NCI-H1417 (cell line): ENCODE measurements around the gene TLL1.

ENCODE experiments used
- DNase-seq, 3 experiments: peaks; one replicate each; lab custom pipeline; 2025; lab: John Stamatoyannopoulos, UW

TLL1 gene

DNA sequence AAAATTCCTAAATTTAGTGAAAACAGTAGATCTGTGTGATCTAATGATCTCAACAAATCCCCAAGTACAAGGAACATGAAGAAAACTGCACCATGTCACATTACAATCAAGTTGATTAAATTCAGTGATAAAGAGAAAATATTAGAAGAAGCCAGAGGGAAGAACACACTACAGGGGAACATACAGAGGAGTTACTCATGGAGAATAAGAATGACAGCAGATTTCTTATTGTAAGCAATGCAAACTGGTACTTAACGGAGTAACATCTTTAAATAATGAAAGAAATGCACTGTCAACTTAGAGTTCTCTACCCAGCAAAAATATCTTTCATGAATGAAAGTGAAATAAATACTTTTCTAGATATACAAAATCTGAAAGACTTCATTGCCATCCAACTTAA is 21.1 kb downstream of the TLL1 start:
- no peak for DNase-seq

DNA sequence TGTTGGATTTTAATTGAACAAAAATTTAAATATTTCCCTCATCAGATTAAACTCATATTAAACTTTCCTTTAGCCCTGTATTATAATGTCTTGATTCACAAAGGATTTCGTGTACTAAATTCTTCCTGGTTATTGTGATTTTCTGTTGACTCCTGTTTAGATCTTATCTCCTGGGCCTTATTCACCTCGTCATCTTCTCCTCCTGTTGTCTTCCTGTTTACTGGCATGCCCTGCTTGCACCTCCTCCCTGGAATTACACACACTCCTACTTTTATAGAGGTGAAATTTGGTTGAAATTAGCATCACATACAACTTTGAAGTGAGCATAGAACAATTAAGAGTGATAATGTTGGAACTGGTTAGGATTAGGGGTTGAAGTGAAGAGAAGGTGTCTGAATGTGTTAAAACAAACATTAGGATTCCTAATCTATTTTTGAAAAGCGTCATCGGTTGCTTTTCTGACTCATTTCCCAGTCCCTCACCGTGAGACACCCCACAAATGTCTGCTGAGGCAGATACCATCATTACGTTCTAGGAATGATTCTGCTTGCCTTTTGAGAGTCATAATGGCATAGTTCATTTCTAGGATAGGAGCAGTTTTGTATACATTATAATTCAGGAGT is 32.5 kb downstream of the TLL1 start:
- DNase-seq: no peak

DNA sequence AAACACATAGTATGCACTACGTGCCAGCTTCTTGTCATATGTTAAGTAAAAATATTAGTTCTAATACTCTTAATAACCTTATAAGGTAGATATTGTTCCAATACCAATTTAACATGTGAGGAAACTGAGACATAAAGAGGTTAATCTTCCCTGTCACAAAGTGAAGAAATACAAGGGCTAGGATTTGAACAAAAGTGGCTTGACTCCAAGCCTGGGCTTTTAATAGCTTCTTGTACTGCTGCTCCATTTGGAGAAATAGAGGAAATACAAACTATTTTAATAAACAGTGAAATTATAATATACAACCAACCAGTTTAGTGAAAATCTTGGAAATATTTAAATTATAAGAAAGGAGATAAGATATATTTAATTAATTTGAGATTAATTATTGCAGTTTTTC is 33.2 kb downstream of the TLL1 start:
- no peak for DNase-seq

DNA sequence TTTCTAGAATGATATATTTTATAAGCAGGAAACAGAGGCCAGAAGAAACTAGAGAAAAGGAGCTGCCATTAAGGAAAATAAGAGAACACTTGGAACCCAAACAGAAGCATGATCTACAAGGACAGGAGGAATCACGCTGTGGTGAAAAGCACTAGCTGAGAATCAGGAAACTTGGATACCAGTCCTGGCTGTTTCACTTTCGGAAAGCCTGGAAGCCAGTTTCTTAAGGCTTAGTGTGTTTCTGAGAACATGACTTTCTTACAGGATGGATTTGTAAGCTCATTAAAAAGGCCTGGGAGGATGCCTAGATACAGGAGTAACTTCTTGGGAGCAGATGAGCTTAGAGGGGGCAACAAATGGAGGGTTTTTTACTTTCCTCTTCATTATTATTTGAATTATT is 36.9 kb downstream of the TLL1 start:
- DNase-seq: no peak

DNA sequence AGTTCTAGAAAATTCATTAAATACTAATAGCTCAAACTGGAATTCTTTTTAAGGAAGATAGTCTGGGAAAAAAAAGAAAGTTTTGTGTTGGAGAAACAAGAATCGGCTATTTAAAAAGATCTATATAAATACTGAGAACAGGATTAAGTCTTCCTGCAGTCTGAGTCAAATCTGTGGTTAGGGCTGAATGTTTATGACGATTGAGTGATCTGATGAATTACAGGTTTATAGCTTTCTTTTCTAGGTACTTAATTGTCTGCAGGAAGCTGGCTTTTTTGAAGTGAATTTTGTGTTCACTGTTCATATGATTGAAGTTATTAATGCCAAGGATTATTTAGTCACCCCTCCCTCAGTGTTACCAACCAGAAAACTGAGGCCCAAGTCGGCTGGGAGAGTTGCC is 42.2 kb downstream of the TLL1 start:
- no peak for DNase-seq

DNA sequence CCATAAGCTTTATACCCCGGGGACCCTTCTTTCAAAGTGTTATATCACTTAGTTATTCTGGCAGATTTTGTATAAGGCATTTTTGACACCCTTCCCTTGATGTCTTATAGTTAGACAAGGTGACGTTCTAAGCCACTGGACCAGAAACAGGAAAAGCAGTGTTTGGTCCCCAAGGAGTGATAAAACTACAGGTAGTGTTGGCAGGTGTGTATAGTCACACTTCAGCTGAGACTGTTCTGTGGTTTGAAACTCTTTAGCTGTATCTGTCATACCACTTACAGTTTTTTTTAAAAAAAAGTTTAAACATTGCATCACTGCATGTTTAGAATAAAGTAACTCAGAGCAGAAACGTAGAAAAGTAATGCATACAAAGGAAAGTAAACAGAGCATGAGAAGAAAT is 48.5 kb downstream of the TLL1 start:
- no peak for DNase-seq

DNA sequence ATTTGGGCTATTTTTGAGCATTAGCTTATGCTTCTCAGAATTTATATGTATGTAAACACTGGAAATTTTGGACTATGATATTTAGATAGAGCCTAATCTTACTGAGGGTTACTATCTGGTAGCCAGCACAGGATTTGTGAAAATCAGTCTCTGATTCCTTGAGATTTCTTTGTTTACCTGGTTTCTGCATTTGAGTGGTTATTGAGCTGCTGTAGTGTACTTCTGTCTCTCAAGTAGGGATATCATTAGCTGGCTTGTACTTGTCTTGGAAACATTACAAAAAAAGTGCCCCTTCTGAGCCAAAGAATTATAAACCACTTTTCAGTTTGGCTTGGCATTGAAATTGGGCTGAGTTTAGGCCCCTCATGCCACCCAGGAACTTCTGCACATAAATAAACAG is 49.7 kb downstream of the TLL1 start:
- DNase-seq: no peak

GRCh38 chr4:165926307-165926706 is 53.3 kb downstream of the TLL1 start:
- DNase-seq: no peak

DNA sequence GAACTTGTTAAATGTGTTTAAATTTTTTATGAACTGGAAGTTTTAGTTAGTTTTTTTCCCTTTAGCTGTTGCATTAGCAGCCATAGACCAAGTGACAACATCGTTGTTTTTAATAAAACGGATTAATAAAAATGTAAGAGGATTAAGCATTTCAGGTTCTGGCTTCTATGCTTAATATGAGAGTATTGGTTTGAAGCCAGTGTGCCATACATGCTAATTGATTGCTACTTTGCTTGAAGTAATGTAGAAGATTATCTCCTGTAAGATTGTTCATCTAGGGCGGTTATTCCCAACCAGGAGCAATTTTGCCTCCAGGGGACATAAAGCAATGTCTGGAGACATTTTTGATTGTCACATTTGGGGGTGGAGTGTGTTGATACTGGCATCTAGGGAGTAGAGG is 54.3 kb downstream of the TLL1 start:
- no peak for DNase-seq

DNA sequence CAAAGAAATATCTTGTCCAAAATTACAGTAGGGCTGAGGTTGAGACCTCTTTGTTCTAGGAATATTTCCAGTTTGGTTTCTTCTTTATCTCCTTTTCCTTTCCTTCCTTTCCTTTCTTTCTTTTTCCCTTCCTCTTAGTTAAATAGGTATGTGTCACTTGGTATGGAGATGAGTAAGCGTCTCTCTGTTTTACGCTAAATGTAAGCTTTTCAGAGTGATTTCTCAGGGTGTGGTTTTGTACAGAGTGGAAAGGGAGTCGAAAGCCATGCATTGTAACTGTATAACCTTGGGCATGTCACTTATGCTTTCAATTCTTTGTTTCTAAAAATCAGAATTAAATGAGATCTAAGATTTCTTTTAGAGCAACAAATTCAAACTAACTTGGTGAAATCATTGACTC is 54.8 kb downstream of the TLL1 start:
- no peak for DNase-seq

- no peak for DNase-seq
These were observed 55.6 kb downstream of the TLL1 start for GRCh38 chr4:165928601-165929000.

- DNase-seq: no peak
These were observed 56.6 kb downstream of the TLL1 start for GRCh38 chr4:165929662-165930061.

- DNase-seq: peak in 1 of 3 experiments; percentile 34
These were observed 58.7 kb downstream of the TLL1 start for GRCh38 chr4:165931741-165932140.

- DNase-seq: no peak
These were observed 71.9 kb downstream of the TLL1 start for GRCh38 chr4:165944900-165945299.

DNA sequence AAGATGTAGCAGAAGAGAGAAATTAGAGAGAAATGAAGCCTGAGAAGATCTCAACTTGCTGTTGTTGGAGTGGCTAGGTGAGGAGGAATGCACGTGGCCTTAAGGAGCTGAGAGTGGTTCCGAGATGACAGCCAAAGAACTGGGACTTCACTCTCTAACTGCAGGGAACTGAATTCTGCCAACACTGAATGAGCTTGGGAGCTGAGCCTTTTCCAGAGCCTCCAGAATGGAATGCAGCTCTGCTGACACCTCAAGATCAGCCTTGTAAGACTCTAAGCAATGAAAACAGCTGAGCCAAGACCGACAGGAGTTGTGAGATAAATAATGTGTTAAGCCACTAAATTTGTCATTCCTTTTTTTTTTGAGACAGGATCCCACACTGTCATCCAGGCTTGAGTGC is 73.0 kb downstream of the TLL1 start:
- no peak for DNase-seq

GRCh38 chr4:165947019-165947418 is 74.0 kb downstream of the TLL1 start:
- no peak for DNase-seq

GRCh38 chr4:165953181-165953580 is 80.1 kb downstream of the TLL1 start:
- no peak for DNase-seq

- DNase-seq: no peak
These were observed 90.6 kb downstream of the TLL1 start for GRCh38 chr4:165963621-165964020.

DNA sequence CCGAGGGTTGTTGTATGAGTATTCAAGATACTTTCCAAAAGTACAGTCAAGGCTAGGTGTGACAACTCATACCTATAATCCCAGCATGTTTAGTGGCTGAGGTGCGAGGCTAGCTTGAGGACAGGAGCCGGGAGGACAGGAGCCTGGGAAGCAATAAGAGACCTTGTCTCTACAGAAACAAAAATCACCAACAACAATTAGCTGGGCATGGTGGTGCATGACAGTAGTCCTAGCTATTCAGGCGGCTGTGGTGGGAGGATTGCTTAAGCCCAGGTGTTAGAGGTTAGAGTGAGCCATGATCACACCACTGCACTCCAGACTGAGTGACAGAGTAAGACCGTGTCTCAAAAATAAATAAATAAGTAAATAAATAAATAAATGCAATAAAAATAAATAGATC is 91.6 kb downstream of the TLL1 start:
- no peak for DNase-seq

DNA sequence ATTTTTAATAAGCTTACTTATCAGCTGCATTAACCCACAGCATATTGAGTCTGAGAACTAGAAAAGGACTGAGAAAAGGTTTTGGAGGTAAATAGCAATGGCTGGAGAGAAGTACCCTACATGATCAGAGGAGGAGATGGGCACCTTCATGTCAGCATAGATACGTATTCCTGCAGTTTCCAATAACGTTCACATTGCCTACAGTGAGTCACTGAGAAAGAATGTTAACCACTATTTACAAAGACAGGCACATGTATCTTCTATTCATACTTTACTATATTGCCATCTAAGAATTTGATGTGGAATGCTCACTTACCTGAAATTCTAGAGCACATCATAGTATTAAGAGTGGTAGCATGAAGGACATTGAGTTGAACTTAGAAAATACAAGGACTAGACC is 92.5 kb downstream of the TLL1 start:
- DNase-seq: no peak

GRCh38 chr4:165966833-165967232 is 93.8 kb downstream of the TLL1 start:
- DNase-seq: no peak

GRCh38 chr4:165967486-165967885 is 94.4 kb downstream of the TLL1 start:
- DNase-seq: no peak

DNA sequence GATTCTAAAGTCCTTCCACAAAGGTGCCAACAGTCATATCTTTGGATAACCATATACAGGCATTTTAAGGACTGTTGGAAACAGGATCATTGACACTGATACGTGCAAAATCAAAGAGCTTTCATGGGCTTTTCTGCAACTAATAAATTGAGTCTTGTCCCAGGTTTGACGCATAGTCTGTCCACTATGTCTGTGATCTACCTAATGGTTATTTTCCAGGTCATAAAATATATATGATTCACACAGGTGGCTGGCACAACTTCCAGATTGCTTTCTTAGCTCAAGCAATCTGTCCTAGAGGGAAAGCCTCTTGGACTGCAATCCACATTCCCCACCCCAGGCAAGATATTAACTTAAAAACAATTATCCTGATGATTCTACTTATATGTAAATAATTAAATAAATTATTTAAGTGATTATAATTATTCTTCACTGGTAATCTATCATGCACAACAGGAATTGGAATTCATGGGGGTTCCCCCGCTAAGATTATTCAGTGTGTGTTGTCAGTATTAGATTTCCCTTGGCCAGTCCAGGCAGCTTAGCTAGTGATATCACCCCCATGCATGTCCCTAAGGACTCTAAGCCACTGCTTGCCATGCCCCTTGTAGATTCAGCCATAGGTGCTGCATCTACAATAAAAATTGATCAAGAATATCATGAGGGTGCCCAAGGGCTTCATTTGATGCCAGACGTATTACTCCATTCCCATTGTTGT is 97.8 kb downstream of the TLL1 start:
- no peak for DNase-seq

- no peak for DNase-seq
These were observed 98.4 kb downstream of the TLL1 start for GRCh38 chr4:165971446-165971845.
